MV-4-11 (cell line): ENCODE measurements around the gene TBPL1.
"Not testable (repeated sequence)": the region's sequence is repeated elsewhere in the genome, so short reads cannot be mapped to it uniquely, and the experiment has no call there.

Experiments
- DNase-seq: peaks from one replicate; lab custom pipeline; 2025; lab: John Stamatoyannopoulos, UW

Gene TBPL1

GRCh38 chr6:133953634-133954415 lies 801 bp downstream of the TBPL1 start:
- no peak for DNase-seq

- no peak for DNase-seq
These were observed 1.9 kb downstream of the TBPL1 start for GRCh38 chr6:133954657-133955576.

GRCh38 chr6:133955582-133956415 lies 2.8 kb downstream of the TBPL1 start:
- DNase-seq: no peak

GRCh38 chr6:133956416-133957049 lies 3.5 kb downstream of the TBPL1 start:
- DNase-seq: no peak

GRCh38 chr6:133957227-133957626 lies 4.2 kb downstream of the TBPL1 start:
- no peak for DNase-seq

- no peak for DNase-seq
These were observed 4.8 kb downstream of the TBPL1 start for GRCh38 chr6:133957780-133958242.

- DNase-seq: no peak
These were observed 5.8 kb downstream of the TBPL1 start for GRCh38 chr6:133958791-133959190.

GRCh38 chr6:133959667-133960368 lies 6.8 kb downstream of the TBPL1 start:
- no peak for DNase-seq

- no peak for DNase-seq
These were observed 8.8 kb downstream of the TBPL1 start for GRCh38 chr6:133961831-133962230.

- no peak for DNase-seq
These were observed 11.0 kb downstream of the TBPL1 start for GRCh38 chr6:133964052-133964451.

- no peak for DNase-seq
These were observed 11.7 kb downstream of the TBPL1 start for GRCh38 chr6:133964702-133965101.

- DNase-seq: no peak
These were observed 12.9 kb downstream of the TBPL1 start for GRCh38 chr6:133965817-133966360.

- no peak for DNase-seq
These were observed 13.8 kb downstream of the TBPL1 start for GRCh38 chr6:133966654-133967329.

- no peak for DNase-seq
These were observed 14.3 kb downstream of the TBPL1 start for GRCh38 chr6:133967347-133967746.

GRCh38 chr6:133967835-133968234 lies 14.8 kb downstream of the TBPL1 start:
- DNase-seq: not testable (repeated sequence)

- no peak for DNase-seq
These were observed 16.4 kb downstream of the TBPL1 start for GRCh38 chr6:133969285-133969920.

GRCh38 chr6:133969921-133970295 lies 16.9 kb downstream of the TBPL1 start:
- DNase-seq: no peak

- no peak for DNase-seq
These were observed 18.8 kb downstream of the TBPL1 start for GRCh38 chr6:133971861-133972260.

GRCh38 chr6:133972388-133972787 lies 19.4 kb downstream of the TBPL1 start:
- DNase-seq: no peak
